Breast epithelium (tissue), 4 donors: ENCODE data around the gene AOPEP. TPM values are rescaled to one million over a fixed set of nuclear protein-coding genes. Genes with fewer than 3 reads are reported as not detected.

Experiments used
- DNase-seq, 2 donors: peaks; one replicate each; pipeline ENCODE4 v3.0.0-alpha.2; 2019; ENCODE audit warnings: low spot score in 2 of 2
- H3K27ac ChIP-seq, 2 donors: fragments of 200-600 bp; sonication (generic) in 1 of 2; one replicate each; pipeline ENCODE4 v1.5.1; 2016 to 2019; ENCODE audit warnings: mild to moderate bottlenecking in 1 of 2
- H3K27me3 ChIP-seq, 2 donors: fragments of 200-600 bp; sonication (generic) in 1 of 2; one replicate each; pipeline versions ENCODE4 v1.5.1 to v1.6.0; 2017 to 2019; ENCODE audit warnings: control low read depth in 1 of 2, mild to moderate bottlenecking in 1 of 2
- H3K36me3 ChIP-seq: fragments of 200-600 bp; one replicate; pipeline ENCODE4 v1.5.1; 2019
- H3K4me1 ChIP-seq, 2 donors: fragments of 200-600 bp; sonication (generic); one replicate each; pipeline ENCODE4 v1.5.1; 2016 to 2019; ENCODE audit warnings: control low read depth in 1 of 2
- H3K4me3 ChIP-seq, 3 donors: fragments of 200-600 bp; sonication (generic); 1 replicate in 2 of 3; 2 replicates in 1 of 3; pipeline ENCODE4 v1.5.1; 2016 to 2019; ENCODE audit warnings: mild to moderate bottlenecking in 3 of 3, moderate library complexity in 2 of 3
- H3K9me3 ChIP-seq, 2 donors: fragments of 200-600 bp; sonication (generic) in 1 of 2; one replicate each; pipeline ENCODE4 v1.5.1; 2016 to 2019; ENCODE audit warnings: control low read depth in 1 of 2
- CTCF ChIP-seq, 3 donors: fragments of 450-650 bp; IDR thresholded peaks; one replicate each; pipeline ENCODE4 v1.5.1; 2016 to 2017; ENCODE audit warnings: antibody characterized with exemption in 3 of 3, mild to moderate bottlenecking in 3 of 3, moderate library complexity in 3 of 3
- POLR2A ChIP-seq: fragments of 450-650 bp; IDR thresholded peaks from one replicate; pipeline ENCODE4 v1.6.1; 2016; ENCODE audit warnings: antibody characterized with exemption, mild to moderate bottlenecking, moderate library complexity
- POLR2AphosphoS5 ChIP-seq, 3 donors: sonication (generic); formaldehyde crosslinking; IDR thresholded peaks; one replicate each; pipeline ENCODE4 v1.6.1; 2017; ENCODE audit warnings: antibody characterized with exemption in 3 of 3
- intact Hi-C: fragments of 100-400 bp; cut with DNase I; formaldehyde crosslinking; loops from one replicate; pipeline ENCODE4 v1.15.1; 2023; ENCODE audit warnings: low total_unique reads
- total RNA-seq, 3 donors: library from RNA; depleted of rRNA; stranded (reverse); fragments of >200 nt; gene quantifications; one replicate each; pipeline ENCODE4 v1.1.0, GENCODE V29; 2016

Gene AOPEP
- total RNA-seq, 3 donors from 2014 or later = 15.5 to 94.1 (median 87.5) TPM

GRCh38 chr9:94799578-94800264, 73.2 kb downstream of the AOPEP start:
- Histone ChIP-seq H3K9me3 (no peaks in the 10 kb centered on the region), H3K27me3 (no peaks in the 10 kb centered on the region), H3K4me3 (no peak overlapping the region), H3K27ac (no peak overlapping the region), H3K4me1 (no peaks in the 10 kb centered on the region), H3K36me3 (no peaks in the 10 kb centered on the region)
- no peak for TF ChIP-seq POLR2AphosphoS5 (IDR thresholded peaks at IDR 0.05)
- TF ChIP-seq POLR2A = no peak
- no peak for TF ChIP-seq CTCF (IDR thresholded peaks at IDR 0.05)
- no peak for DNase-seq
- intact Hi-C loops = no loop called here

- TF ChIP-seq CTCF (IDR thresholded peaks at IDR 0.05) = no peak
- TF ChIP-seq POLR2A = no peak
- no peak for TF ChIP-seq POLR2AphosphoS5 (IDR thresholded peaks at IDR 0.05)
- intact Hi-C loops = no loop called here
- Histone ChIP-seq H3K36me3 (no peaks in the 10 kb centered on the region), H3K27me3 (no peaks in the 10 kb centered on the region), H3K4me3 (no peak overlapping the region), H3K9me3 (no peaks in the 10 kb centered on the region), H3K4me1 (no peaks in the 10 kb centered on the region), H3K27ac (peak overlapping the region in 1 of 2 donors; percentile 67)
- DNase-seq = no peak
These were observed 74.1 kb downstream of the AOPEP start for GRCh38 chr9:94800424-94801117.

GRCh38 chr9:94801234-94801633, 74.7 kb downstream of the AOPEP start:
- H3K27me3 ChIP-seq = no peaks in the 10 kb centered on the region
- TF ChIP-seq CTCF (IDR thresholded peaks at IDR 0.05) (no peak), POLR2A (no peak)
- intact Hi-C loops = no loop called here
- H3K27ac ChIP-seq = peak overlapping the region in 1 of 2 donors; percentile 67
- no peak for DNase-seq
- no peaks in the 10 kb centered on the region for H3K4me1 ChIP-seq
- H3K4me3 ChIP-seq = no peak overlapping the region
- no peaks in the 10 kb centered on the region for H3K9me3 ChIP-seq
- H3K36me3 ChIP-seq = no peaks in the 10 kb centered on the region

- no peak for TF ChIP-seq POLR2A
- no peak for TF ChIP-seq POLR2AphosphoS5 (IDR thresholded peaks at IDR 0.05)
- TF ChIP-seq CTCF (IDR thresholded peaks at IDR 0.05) = no peak
- no peaks in the 10 kb centered on the region for H3K9me3 ChIP-seq
- peak overlapping the region in 1 of 2 donors; percentile 67 for H3K27ac ChIP-seq
- H3K36me3 ChIP-seq = no peaks in the 10 kb centered on the region
- H3K4me3 ChIP-seq = no peak overlapping the region
- no peaks in the 10 kb centered on the region for H3K27me3 ChIP-seq
- intact Hi-C loops = no loop called here
- no peak for DNase-seq
- H3K4me1 ChIP-seq = no peaks in the 10 kb centered on the region
These were observed 75.2 kb downstream of the AOPEP start for GRCh38 chr9:94801681-94802080.

- DNase-seq = no peak
- no peaks in the 10 kb centered on the region for H3K9me3 ChIP-seq
- no peaks in the 10 kb centered on the region for H3K4me1 ChIP-seq
- no peak overlapping the region for H3K4me3 ChIP-seq
- no peaks in the 10 kb centered on the region for H3K36me3 ChIP-seq
- TF ChIP-seq POLR2AphosphoS5 (IDR thresholded peaks at IDR 0.05) (no peak), POLR2A (no peak), CTCF (IDR thresholded peaks at IDR 0.05) (no peak)
- H3K27me3 ChIP-seq = no peaks in the 10 kb centered on the region
- intact Hi-C loops = no loop called here
- peak overlapping the region; percentile 41 to 57 for H3K27ac ChIP-seq
These were observed 75.8 kb downstream of the AOPEP start for GRCh38 chr9:94802251-94802650.
